ENCODE results near the gene CLIC3. TPM values are rescaled to one million over a fixed set of nuclear protein-coding genes. Genes with fewer than 3 reads are reported as not detected.
A peak's percentile ranks its signal among the peaks of the same experiment; 100 is the strongest.

CLIC3 gene
- total and polyA plus RNA-seq, 12 donors: 0.22 to 6.4 (median 0.93) TPM; not detected in 3

- TF ChIP-seq CTCF (IDR thresholded peaks at IDR 0.05): no peak
- no peak for TF ChIP-seq POLR2A (IDR thresholded peaks at IDR 0.05)
- peak overlapping the region in 1 of 5 donors; percentile 31 for H3K27ac ChIP-seq
- no peaks in the 10 kb centered on the region for H3K27me3 ChIP-seq
- DNase-seq: peak in 1 of 7 donors; percentile 15
- intact Hi-C loops (cut with DNase I): loop anchor here (10.0 kb wide), 3 partner anchors 62 to 102 kb away; partner anchors contain the start of genes AJM1 (in 1 of the 2), MAMDC4 (in 1 of the 2), PHPT1 (in 1 of the 2) and TRAF2 (in 1 of the 2)
- H3K4me3 ChIP-seq: no peak overlapping the region
- H3K4me1 ChIP-seq (replicated peaks in 1 of 2): peaks cover 24 to 36% of the 10 kb centered on the region in 2 donors
- 67 to 84% (median 71%) methylated on average over 6 to 26 of the region's 26 CpGs for WGBS, 4 donors
- H3K36me3 ChIP-seq (replicated peaks in 1 of 2): peaks cover 0 to 7% of the 10 kb centered on the region in 2 donors
- H3K9me3 ChIP-seq (replicated peaks in 1 of 3): no peaks in the 10 kb centered on the region
Observed at GRCh38 chr9:136947028-136947891, 49.1 kb downstream of the CLIC3 start.

GRCh38 chr9:136946228-136947027 lies 49.9 kb downstream of the CLIC3 start:
- peak in 1 of 7 donors; percentile 34 for DNase-seq
- Histone ChIP-seq H3K9me3 (replicated peaks in 1 of 3) (no peaks in the 10 kb centered on the region), H3K4me3 (no peak overlapping the region), H3K36me3 (replicated peaks in 1 of 2) (peaks cover 0 to 16% of the 10 kb centered on the region in 2 donors), H3K4me1 (replicated peaks in 1 of 2) (peaks cover 24 to 27% of the 10 kb centered on the region in 2 donors), H3K27ac (no peak overlapping the region), H3K27me3 (no peaks in the 10 kb centered on the region)
- intact Hi-C loops (cut with DNase I): loop anchor here (10.0 kb wide), 3 partner anchors 62 to 102 kb away; partner anchors contain the start of genes AJM1 (in 1 of the 2), MAMDC4 (in 1 of the 2), PHPT1 (in 1 of the 2) and TRAF2 (in 1 of the 2)
- 81 to 93% (median 86%) methylated on average over 13 to 27 of the region's 27 CpGs for WGBS, 4 donors
- TF ChIP-seq CTCF (IDR thresholded peaks at IDR 0.05): no peak
- TF ChIP-seq POLR2A (IDR thresholded peaks at IDR 0.05): no peak

- Histone ChIP-seq H3K36me3 (replicated peaks in 1 of 2) (peaks cover 0 to 24% of the 10 kb centered on the region in 2 donors), H3K27me3 (no peaks in the 10 kb centered on the region), H3K9me3 (replicated peaks in 1 of 3) (no peaks in the 10 kb centered on the region), H3K4me1 (replicated peaks in 1 of 2) (peaks cover 23 to 28% of the 10 kb centered on the region in 2 donors), H3K4me3 (no peak overlapping the region), H3K27ac (no peak overlapping the region)
- TF ChIP-seq POLR2A (IDR thresholded peaks at IDR 0.05) (no peak), CTCF (IDR thresholded peaks at IDR 0.05) (no peak)
- WGBS, 4 donors: 86 to 93% (median 89%) methylated on average over 6 to 30 of the region's 30 CpGs
- intact Hi-C loops (cut with DNase I): loop anchor here (10.0 kb wide), 3 partner anchors 61 to 101 kb away; partner anchors contain the start of genes AJM1 (in 1 of the 2), MAMDC4 (in 1 of the 2), PHPT1 (in 1 of the 2) and TRAF2 (in 1 of the 2)
- peak in 2 of 7 donors; percentile 36 to 52 for DNase-seq
Observed at GRCh38 chr9:136945333-136946227, 50.8 kb downstream of the CLIC3 start.

Other genes with a start within 250 kb of the CLIC3 start
Only the 30 nearest of the 38 such genes appear.
- gene TMEM141, start 205.2 kb downstream of the CLIC3 start, total RNA-seq: 10 to 100 TPM; 31.3 to 78.7 (median 58.1) TPM
- 10 to 100 TPM; 46.7 to 94.8 (median 76.3) TPM for gene TMEM141, start 205.2 kb downstream of the CLIC3 start, polyA plus RNA-seq
- 1 to 10 TPM in 6 of 9 donors, under 1 TPM in 2, not detected in 1; 0.46 to 3.3 (median 1.7) TPM for gene CCDC183, start 200.2 kb downstream of the CLIC3 start, total RNA-seq
- 10 to 100 TPM in 1 of 3 donors, 1 to 10 TPM in 1, under 1 TPM in 1; 0.60 to 17.5 (median 2.4) TPM for gene CCDC183, start 200.2 kb downstream of the CLIC3 start, polyA plus RNA-seq
- gene RABL6, start 188.6 kb downstream of the CLIC3 start, total RNA-seq: 10 to 100 TPM; 20.9 to 82.0 (median 56.6) TPM
- gene RABL6, start 188.6 kb downstream of the CLIC3 start, polyA plus RNA-seq: 100 to 1,000 TPM in 1 of 3 donors, 10 to 100 TPM in 2; 24.0 to 150 (median 71.1) TPM
- 1 to 10 TPM in 8 of 9 donors, under 1 TPM in 1; 0.42 to 7.1 (median 3.4) TPM for gene AJM1, start 154.1 kb downstream of the CLIC3 start, total RNA-seq
- gene AJM1, start 154.1 kb downstream of the CLIC3 start, polyA plus RNA-seq: 10 to 100 TPM in 1 of 3 donors, 1 to 10 TPM in 1, under 1 TPM in 1; 0.33 to 13.7 (median 3.2) TPM
- 100 to 1,000 TPM in 7 of 9 donors, 10 to 100 TPM in 2; 73.9 to 267 (median 171) TPM for gene PHPT1, start 147.2 kb downstream of the CLIC3 start, total RNA-seq
- gene PHPT1, start 147.2 kb downstream of the CLIC3 start, polyA plus RNA-seq: 100 to 1,000 TPM in 2 of 3 donors, 10 to 100 TPM in 1; 75.8 to 330 (median 214) TPM
- 10 to 100 TPM in 1 of 9 donors, 1 to 10 TPM in 8; 1.3 to 13.8 (median 4.6) TPM for gene MAMDC4, start 144.2 kb downstream of the CLIC3 start, total RNA-seq
- 10 to 100 TPM in 2 of 3 donors, under 1 TPM in 1; 0.57 to 30.6 (median 11.6) TPM for gene MAMDC4, start 144.2 kb downstream of the CLIC3 start, polyA plus RNA-seq
- 100 to 1,000 TPM; 228 to 557 (median 426) TPM for gene EDF1, start 130.3 kb downstream of the CLIC3 start, total RNA-seq
- 1,000 to 10,000 TPM in 2 of 3 donors, 100 to 1,000 TPM in 1; 649 to 1,113 (median 1,099) TPM for gene EDF1, start 130.3 kb downstream of the CLIC3 start, polyA plus RNA-seq
- gene TRAF2, start 110.1 kb downstream of the CLIC3 start, total RNA-seq: 10 to 100 TPM in 5 of 9 donors, 1 to 10 TPM in 4; 3.8 to 16.9 (median 10.3) TPM
- 10 to 100 TPM in 2 of 3 donors, 1 to 10 TPM in 1; 3.4 to 24.7 (median 13.2) TPM for gene TRAF2, start 110.1 kb downstream of the CLIC3 start, polyA plus RNA-seq
- gene FBXW5, start 51.8 kb downstream of the CLIC3 start, total RNA-seq: 100 to 1,000 TPM in 7 of 9 donors, 10 to 100 TPM in 2; 91.6 to 257 (median 202) TPM
- gene FBXW5, start 51.8 kb downstream of the CLIC3 start, polyA plus RNA-seq: 100 to 1,000 TPM in 2 of 3 donors, 10 to 100 TPM in 1; 19.2 to 153 (median 125) TPM
- gene C8G, start 51.3 kb downstream of the CLIC3 start, total RNA-seq: 1 to 10 TPM in 2 of 9 donors, under 1 TPM in 1, not detected in 6; 0.68 to 5.5 (median 1.2) TPM
- gene C8G, start 51.3 kb downstream of the CLIC3 start, polyA plus RNA-seq: 1 to 10 TPM; 1.1 to 4.3 (median 3.3) TPM
- 10 to 100 TPM in 1 of 9 donors, 1 to 10 TPM in 7, not detected in 1; 1.7 to 16.6 (median 4.0) TPM for gene LCN12, start 44.3 kb downstream of the CLIC3 start, total RNA-seq
- gene LCN12, start 44.3 kb downstream of the CLIC3 start, polyA plus RNA-seq: 10 to 100 TPM in 2 of 3 donors, under 1 TPM in 1; 0.75 to 31.8 (median 25.7) TPM
- gene PTGDS, start 19.1 kb downstream of the CLIC3 start, total RNA-seq: 100 to 1,000 TPM in 6 of 9 donors, 10 to 100 TPM in 2, 1 to 10 TPM in 1; 1.1 to 607 (median 197) TPM
- gene PTGDS, start 19.1 kb downstream of the CLIC3 start, polyA plus RNA-seq: 100 to 1,000 TPM in 2 of 3 donors, 10 to 100 TPM in 1; 23.8 to 812 (median 672) TPM
- 1 to 10 TPM in 3 of 9 donors, under 1 TPM in 4, not detected in 2; 0.06 to 2.8 (median 0.41) TPM for gene LCNL1, start 13.6 kb downstream of the CLIC3 start, total RNA-seq
- 10 to 100 TPM in 1 of 3 donors, 1 to 10 TPM in 1, under 1 TPM in 1; 0.26 to 10.5 (median 8.2) TPM for gene LCNL1, start 13.6 kb downstream of the CLIC3 start, polyA plus RNA-seq
- gene PAXX, start 4.1 kb downstream of the CLIC3 start, total RNA-seq: 10 to 100 TPM; 20.3 to 44.5 (median 35.5) TPM
- gene PAXX, start 4.1 kb downstream of the CLIC3 start, polyA plus RNA-seq: 100 to 1,000 TPM in 2 of 3 donors, 1 to 10 TPM in 1; 4.9 to 363 (median 209) TPM
- 10 to 100 TPM in 8 of 9 donors, 1 to 10 TPM in 1; 2.9 to 54.4 (median 29.3) TPM for gene ABCA2, start 31.7 kb upstream of the CLIC3 start, total RNA-seq
- gene ABCA2, start 31.7 kb upstream of the CLIC3 start, polyA plus RNA-seq: 100 to 1,000 TPM in 1 of 3 donors, 10 to 100 TPM in 2; 13.6 to 150 (median 69.8) TPM
- under 1 TPM in 5 of 9 donors, not detected in 4; 0.11 to 0.69 (median 0.21) TPM for gene FUT7, start 35.5 kb upstream of the CLIC3 start, total RNA-seq
- gene FUT7, start 35.5 kb upstream of the CLIC3 start, polyA plus RNA-seq: under 1 TPM in 2 of 3 donors, not detected in 1; 0.16 to 0.17 TPM
- 10 to 100 TPM in 8 of 9 donors, 1 to 10 TPM in 1; 9.4 to 77.1 (median 41.2) TPM for gene NPDC1, start 49.6 kb upstream of the CLIC3 start, total RNA-seq
- gene NPDC1, start 49.6 kb upstream of the CLIC3 start, polyA plus RNA-seq: 100 to 1,000 TPM in 2 of 3 donors, 1 to 10 TPM in 1; 5.1 to 311 (median 194) TPM
- under 1 TPM in 4 of 9 donors, not detected in 5; 0.28 to 0.53 (median 0.36) TPM for gene ENTPD2, start 57.5 kb upstream of the CLIC3 start, total RNA-seq
- gene ENTPD2, start 57.5 kb upstream of the CLIC3 start, polyA plus RNA-seq: 1 to 10 TPM in 2 of 3 donors, not detected in 1; 1.6 to 1.7 TPM
- 1 to 10 TPM in 2 of 9 donors, under 1 TPM in 7; 0.24 to 1.7 (median 0.79) TPM for gene SAPCD2, start 74.0 kb upstream of the CLIC3 start, total RNA-seq
- gene SAPCD2, start 74.0 kb upstream of the CLIC3 start, polyA plus RNA-seq: under 1 TPM; 0.07 to 0.56 (median 0.17) TPM
- gene UAP1L1, start 80.9 kb upstream of the CLIC3 start, total RNA-seq: 10 to 100 TPM in 8 of 9 donors, under 1 TPM in 1; 0.28 to 68.7 (median 14.4) TPM
- gene UAP1L1, start 80.9 kb upstream of the CLIC3 start, polyA plus RNA-seq: 10 to 100 TPM in 2 of 3 donors, 1 to 10 TPM in 1; 3.6 to 61.1 (median 15.9) TPM
- 100 to 1,000 TPM in 1 of 9 donors, 10 to 100 TPM in 8; 44.5 to 102 (median 63.0) TPM for gene MAN1B1, start 90.4 kb upstream of the CLIC3 start, total RNA-seq
- 100 to 1,000 TPM in 1 of 3 donors, 10 to 100 TPM in 2; 44.4 to 138 (median 87.6) TPM for gene MAN1B1, start 90.4 kb upstream of the CLIC3 start, polyA plus RNA-seq
- gene DPP7, start 118.2 kb upstream of the CLIC3 start, total RNA-seq: 100 to 1,000 TPM; 117 to 387 (median 234) TPM
- 1,000 to 10,000 TPM in 2 of 3 donors, 10 to 100 TPM in 1; 52.6 to 1,938 (median 1,109) TPM for gene DPP7, start 118.2 kb upstream of the CLIC3 start, polyA plus RNA-seq
- gene GRIN1, start 142.6 kb upstream of the CLIC3 start, total RNA-seq: under 1 TPM in 4 of 9 donors, not detected in 5; 0.04 to 0.28 (median 0.08) TPM
- gene GRIN1, start 142.6 kb upstream of the CLIC3 start, polyA plus RNA-seq: under 1 TPM; 0.04 to 0.16 (median 0.10) TPM
- not detected for gene LRRC26, start 173.5 kb upstream of the CLIC3 start, total RNA-seq
- not detected for gene LRRC26, start 173.5 kb upstream of the CLIC3 start, polyA plus RNA-seq
- not detected for gene TMEM210, start 175.5 kb upstream of the CLIC3 start, total RNA-seq
- not detected for gene TMEM210, start 175.5 kb upstream of the CLIC3 start, polyA plus RNA-seq
- gene ANAPC2, start 192.0 kb upstream of the CLIC3 start, total RNA-seq: 10 to 100 TPM; 18.1 to 72.1 (median 25.6) TPM
- 100 to 1,000 TPM in 1 of 3 donors, 10 to 100 TPM in 1, 1 to 10 TPM in 1; 7.1 to 162 (median 89.7) TPM for gene ANAPC2, start 192.0 kb upstream of the CLIC3 start, polyA plus RNA-seq
- gene SSNA1, start 192.1 kb upstream of the CLIC3 start, total RNA-seq: 10 to 100 TPM; 50.0 to 98.1 (median 65.7) TPM
- gene SSNA1, start 192.1 kb upstream of the CLIC3 start, polyA plus RNA-seq: 100 to 1,000 TPM in 2 of 3 donors, 10 to 100 TPM in 1; 13.2 to 138 (median 127) TPM
- 10 to 100 TPM in 5 of 9 donors, 1 to 10 TPM in 4; 5.0 to 23.5 (median 10.7) TPM for gene TPRN, start 204.2 kb upstream of the CLIC3 start, total RNA-seq
- gene TPRN, start 204.2 kb upstream of the CLIC3 start, polyA plus RNA-seq: 1 to 10 TPM; 1.4 to 7.6 (median 3.4) TPM
- 10 to 100 TPM; 32.7 to 48.4 (median 42.3) TPM for gene TMEM203, start 209.1 kb upstream of the CLIC3 start, total RNA-seq
- 10 to 100 TPM; 21.7 to 30.2 (median 28.4) TPM for gene TMEM203, start 209.1 kb upstream of the CLIC3 start, polyA plus RNA-seq
- gene NDOR1, start 209.1 kb upstream of the CLIC3 start, total RNA-seq: 10 to 100 TPM in 7 of 9 donors, 1 to 10 TPM in 2; 4.5 to 21.4 (median 13.5) TPM
- gene NDOR1, start 209.1 kb upstream of the CLIC3 start, polyA plus RNA-seq: 10 to 100 TPM in 2 of 3 donors, 1 to 10 TPM in 1; 1.6 to 36.4 (median 14.9) TPM